Caco-2 (cell line): Measurements from ENCODE around the gene TCN1. TPM values are rescaled to one million over a fixed set of nuclear protein-coding genes. Genes with fewer than 3 reads are reported as not detected.
"Not testable (repeated sequence)": the region's sequence is repeated elsewhere in the genome, so short reads cannot be mapped to it uniquely, and the experiment has no call there.

Experiments used
- BruUV-seq: library from RNA; stranded (reverse); fragments of 400-500 nt; replicated peaks from 2 replicates; lab custom pipeline; 2021; lab: Mats Ljungman, UMichigan
- CTCF ChIA-PET: fragments of 300-600 bp; sonication (Branson Sonifier 250); formaldehyde crosslinking; loops from one replicate; lab custom pipeline; 2022; ENCODE audit warnings: antibody characterized with exemption; lab: Charles Lee
- POLR2A ChIA-PET: fragments of 300-600 bp; sonication (Branson Sonifier 250); formaldehyde crosslinking; loops from one replicate; lab custom pipeline; 2022; ENCODE audit warnings: antibody characterized with exemption; lab: Charles Lee
- DNase-seq, 2 experiments: peaks; one replicate each; pipeline versions ENCODE4 v3.0.0 to v3.0.0-alpha.2; 2020 to 2022
- H3K27me3 ChIP-seq: replicated peaks from 2 replicates; pipeline ENCODE4 v1.6.0; 2011; ENCODE audit warnings: low read length; ENCODE audit not compliant: control insufficient read depth, insufficient read depth
- H3K36me3 ChIP-seq: 2 replicates; pipeline ENCODE4 v1.5.1; 2011; ENCODE audit warnings: low read length; ENCODE audit not compliant: control insufficient read depth, insufficient read depth
- H3K4me1 ChIP-seq: fragments of 250-450 bp; sonication (Bioruptor Pico); 2 replicates; pipeline ENCODE4 v1.5.1; 2020; ENCODE audit warnings: mild to moderate bottlenecking
- H3K4me3 ChIP-seq: 2 replicates; pipeline ENCODE4 v1.5.1; 2011; ENCODE audit warnings: low read depth, mild to moderate bottlenecking, control low read depth, low read length
- H3K9me3 ChIP-seq: fragments of 250-450 bp; sonication (Bioruptor Pico); 2 replicates; pipeline ENCODE4 v1.5.1; 2020; ENCODE audit warnings: mild to moderate bottlenecking, moderate library complexity
- H3K27ac Mint-ChIP-seq: one replicate; pipeline ENCODE4 v1.8.0; 2022; ENCODE audit warnings: mixed read lengths; ENCODE audit not compliant: unreplicated experiment
- H3K27me3 Mint-ChIP-seq: one replicate; pipeline ENCODE4 v1.8.0; 2022; ENCODE audit warnings: mixed read lengths; ENCODE audit not compliant: insufficient read depth, unreplicated experiment
- H3K36me3 Mint-ChIP-seq: one replicate; pipeline ENCODE4 v1.8.0; 2022; ENCODE audit warnings: mild to moderate bottlenecking, mixed read lengths; ENCODE audit not compliant: insufficient read depth, unreplicated experiment
- H3K4me1 Mint-ChIP-seq: one replicate; pipeline ENCODE4 v1.8.0; 2022; ENCODE audit warnings: low read depth, mixed read lengths; ENCODE audit not compliant: unreplicated experiment
- H3K4me3 Mint-ChIP-seq: one replicate; pipeline ENCODE4 v1.8.0; 2022; ENCODE audit warnings: mild to moderate bottlenecking, moderate library complexity, mixed read lengths; ENCODE audit not compliant: unreplicated experiment
- H3K9me3 Mint-ChIP-seq: one replicate; pipeline ENCODE4 v1.8.0; 2022; ENCODE audit warnings: mixed read lengths; ENCODE audit not compliant: unreplicated experiment
- intact Hi-C: fragments of 100-400 bp; cut with micrococcal nuclease; formaldehyde crosslinking; loops from one replicate; pipeline ENCODE4 v1.10.0; 2022; ENCODE audit not compliant: unreplicated experiment
- total RNA-seq: library from RNA; stranded (reverse); gene quantifications from 2 replicates; pipeline ENCODE4 v1.2.3, GENCODE V29; 2022
- TF ChIP-seq, protein P1 (sequence below), 2 experiments: fragments of 200-600 bp in 1 of 2; IDR thresholded peaks; 1 replicate in 1 of 2; 2 replicates in 1 of 2; pipeline versions ENCODE4 v1.5.1 to v1.8.0; 2011 to 2022; ENCODE audit warnings: antibody characterized with exemption in 1 of 2, control low read depth in 1 of 2, inconsistent platforms in 1 of 2, low read depth in 1 of 2, low read length in 1 of 2, mild to moderate bottlenecking in 1 of 2, moderate library complexity in 1 of 2; ENCODE audit not compliant: insufficient read depth in 1 of 2, severe bottlenecking in 1 of 2, unreplicated experiment in 1 of 2

Gene TCN1
- total RNA-seq, 1 experiment from 2014 or later = not detected

DNA sequence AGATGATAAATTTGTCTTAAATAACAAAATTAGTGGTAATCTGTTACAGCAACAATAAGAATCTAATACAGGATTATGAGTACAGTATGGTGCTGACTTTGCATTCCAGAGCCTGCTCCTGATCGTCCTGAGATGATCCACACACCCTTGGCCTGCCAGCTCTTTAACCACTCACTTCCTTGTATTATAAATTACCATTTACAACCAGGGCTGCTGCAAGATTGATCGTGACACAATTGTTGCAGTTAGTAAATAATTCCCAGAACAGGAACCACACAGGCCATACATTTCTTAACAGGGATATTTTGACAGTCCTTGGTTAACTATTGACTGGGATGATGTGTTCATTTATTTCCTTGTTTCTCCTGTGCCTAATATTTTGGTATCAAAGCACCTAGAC, 17.2 kb downstream of the TCN1 start:
- Mint-ChIP-seq H3K4me1 (no peaks in the 10 kb centered on the region), H3K27me3 (no peaks in the 10 kb centered on the region), H3K27ac (no peak overlapping the region), H3K36me3 (no peaks in the 10 kb centered on the region), H3K9me3 (no peaks in the 10 kb centered on the region), H3K4me3 (no peak overlapping the region)
- Histone ChIP-seq H3K9me3 (no peaks in the 10 kb centered on the region), H3K27me3 (no peaks in the 10 kb centered on the region), H3K4me3 (no peak overlapping the region), H3K4me1 (no peaks in the 10 kb centered on the region), H3K36me3 (no peaks in the 10 kb centered on the region)
- POLR2A ChIA-PET = no interaction called here
- no peak for DNase-seq
- intact Hi-C loops = no loop called here
- CTCF ChIA-PET = no interaction called here
- TF ChIP-seq, protein P1, sequence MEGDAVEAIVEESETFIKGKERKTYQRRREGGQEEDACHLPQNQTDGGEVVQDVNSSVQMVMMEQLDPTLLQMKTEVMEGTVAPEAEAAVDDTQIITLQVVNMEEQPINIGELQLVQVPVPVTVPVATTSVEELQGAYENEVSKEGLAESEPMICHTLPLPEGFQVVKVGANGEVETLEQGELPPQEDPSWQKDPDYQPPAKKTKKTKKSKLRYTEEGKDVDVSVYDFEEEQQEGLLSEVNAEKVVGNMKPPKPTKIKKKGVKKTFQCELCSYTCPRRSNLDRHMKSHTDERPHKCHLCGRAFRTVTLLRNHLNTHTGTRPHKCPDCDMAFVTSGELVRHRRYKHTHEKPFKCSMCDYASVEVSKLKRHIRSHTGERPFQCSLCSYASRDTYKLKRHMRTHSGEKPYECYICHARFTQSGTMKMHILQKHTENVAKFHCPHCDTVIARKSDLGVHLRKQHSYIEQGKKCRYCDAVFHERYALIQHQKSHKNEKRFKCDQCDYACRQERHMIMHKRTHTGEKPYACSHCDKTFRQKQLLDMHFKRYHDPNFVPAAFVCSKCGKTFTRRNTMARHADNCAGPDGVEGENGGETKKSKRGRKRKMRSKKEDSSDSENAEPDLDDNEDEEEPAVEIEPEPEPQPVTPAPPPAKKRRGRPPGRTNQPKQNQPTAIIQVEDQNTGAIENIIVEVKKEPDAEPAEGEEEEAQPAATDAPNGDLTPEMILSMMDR (IDR thresholded peaks at IDR 0.05; ENCODE audit: insufficient read depth in 1 of 2, low read depth in 1 of 2, low read length in 1 of 2, severe bottlenecking in 1 of 2, unreplicated experiment in 1 of 2) = no peak
- BruUV-seq = no TSS peak

DNA sequence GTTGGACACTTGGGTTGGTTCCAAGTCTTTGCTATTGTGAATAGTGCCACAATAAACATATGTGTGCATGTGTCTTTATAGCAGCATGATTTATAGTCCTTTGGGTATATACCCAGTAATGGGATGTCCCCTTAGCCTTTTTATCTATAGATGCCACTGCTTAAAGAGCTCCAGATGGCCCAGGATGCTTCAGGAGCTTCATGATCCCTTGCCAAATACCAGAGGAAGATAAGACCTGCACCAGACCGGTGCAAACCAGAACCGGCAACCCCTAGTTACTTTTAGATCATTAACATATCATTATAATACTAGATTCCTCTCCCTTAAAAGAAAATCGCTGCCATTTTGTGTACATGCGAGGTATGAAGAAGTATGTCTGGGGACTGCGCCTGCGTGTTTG, 17.8 kb downstream of the TCN1 start:
- BruUV-seq, H3K9me3 Mint-ChIP-seq, H3K27me3 ChIP-seq, H3K4me3 Mint-ChIP-seq, POLR2A ChIA-PET, DNase-seq, H3K4me1 Mint-ChIP-seq, H3K9me3 ChIP-seq, H3K27ac Mint-ChIP-seq, intact Hi-C loops, H3K4me1 ChIP-seq, H3K27me3 Mint-ChIP-seq, H3K36me3 ChIP-seq, H3K36me3 Mint-ChIP-seq, H3K4me3 ChIP-seq, CTCF ChIA-PET: not testable (repeated sequence)

DNA sequence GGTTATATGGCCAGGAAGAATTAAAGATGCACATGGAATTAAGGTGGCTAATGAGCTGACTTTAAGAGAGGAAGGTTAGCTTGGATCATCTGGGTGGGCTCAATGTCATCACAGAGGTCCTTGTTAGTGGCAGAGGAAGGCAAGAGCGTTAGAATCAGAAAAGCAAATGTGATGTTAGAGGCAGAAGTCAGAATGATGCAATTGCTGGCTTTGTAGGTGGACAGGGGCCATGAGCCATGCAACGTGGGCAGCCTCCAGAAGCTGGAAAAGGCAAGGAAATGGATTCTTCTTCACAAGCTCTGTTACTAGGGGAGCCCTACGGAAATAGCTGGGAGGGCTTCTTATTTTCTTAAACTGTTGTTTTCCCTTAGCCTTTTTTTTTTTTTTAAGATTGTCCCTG, 18.7 kb downstream of the TCN1 start:
- ChIA-PET CTCF (no interaction called here), POLR2A (no interaction called here)
- Mint-ChIP-seq H3K4me1 (no peaks in the 10 kb centered on the region), H3K9me3 (no peaks in the 10 kb centered on the region), H3K27ac (no peak overlapping the region), H3K27me3 (no peaks in the 10 kb centered on the region), H3K36me3 (no peaks in the 10 kb centered on the region), H3K4me3 (no peak overlapping the region)
- TF ChIP-seq, protein P1 (IDR thresholded peaks at IDR 0.05; ENCODE audit: insufficient read depth in 1 of 2, low read depth in 1 of 2, low read length in 1 of 2, severe bottlenecking in 1 of 2, unreplicated experiment in 1 of 2) = no peak
- DNase-seq = no peak
- no peaks in the 10 kb centered on the region for H3K27me3 ChIP-seq
- no peaks in the 10 kb centered on the region for H3K4me1 ChIP-seq
- no peaks in the 10 kb centered on the region for H3K36me3 ChIP-seq
- H3K9me3 ChIP-seq = no peaks in the 10 kb centered on the region
- no peak overlapping the region for H3K4me3 ChIP-seq
- intact Hi-C loops = no loop called here
- BruUV-seq = no TSS peak

DNA sequence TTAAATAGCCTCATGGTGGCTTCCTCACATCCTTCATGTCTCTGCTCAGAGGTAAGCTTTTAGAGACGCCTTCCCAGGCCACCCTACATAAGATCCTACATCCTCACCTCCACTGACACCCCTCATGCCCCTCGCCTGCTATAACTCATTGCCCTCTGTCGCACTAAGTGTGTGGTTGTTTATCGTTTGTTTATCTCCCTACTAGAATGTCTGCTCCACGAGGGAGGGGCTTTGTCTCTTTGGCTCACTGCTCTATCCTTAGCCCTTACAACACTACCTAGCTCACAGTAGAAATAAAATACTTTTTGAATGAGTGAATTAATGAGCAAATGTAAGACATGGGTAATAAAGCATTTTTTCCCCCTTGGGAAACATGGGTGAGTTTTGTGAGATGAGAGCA, 19.7 kb downstream of the TCN1 start:
- intact Hi-C loops = no loop called here
- H3K27me3 Mint-ChIP-seq = no peaks in the 10 kb centered on the region
- H3K27ac Mint-ChIP-seq = no peak overlapping the region

More for the DNA sequence above, 19.7 kb downstream of the TCN1 start:
- Mint-ChIP-seq H3K4me3 (no peak overlapping the region), H3K36me3 (peaks cover 4% of the 10 kb centered on the region), H3K9me3 (no peaks in the 10 kb centered on the region), H3K4me1 (no peaks in the 10 kb centered on the region)
- Histone ChIP-seq H3K36me3 (no peaks in the 10 kb centered on the region), H3K27me3 (no peaks in the 10 kb centered on the region), H3K4me1 (no peaks in the 10 kb centered on the region), H3K4me3 (no peak overlapping the region), H3K9me3 (no peaks in the 10 kb centered on the region)
- ChIA-PET POLR2A (no interaction called here), CTCF (no interaction called here)
- BruUV-seq = no TSS peak
- TF ChIP-seq, protein P1 (IDR thresholded peaks at IDR 0.05; ENCODE audit: insufficient read depth in 1 of 2, low read depth in 1 of 2, low read length in 1 of 2, severe bottlenecking in 1 of 2, unreplicated experiment in 1 of 2) = no peak
- no peak for DNase-seq
